ENCODE measurements around the gene THEM5.
"Not testable (repeated sequence)": the region's sequence is repeated elsewhere in the genome, so short reads cannot be mapped to it uniquely, and the experiment has no call there.

The THEM5 gene

GRCh38 chr1:151867765-151868411 is 14.4 kb upstream of the THEM5 start:
- DNase-seq (ENCODE audit: low read depth in 4 of 4, low spot score in 1 of 4): no peak

- no peak for DNase-seq (ENCODE audit: low read depth in 4 of 4, low spot score in 1 of 4)
Measured at GRCh38 chr1:151867321-151867720, 13.8 kb upstream of the THEM5 start.

GRCh38 chr1:151864411-151864810 is 10.9 kb upstream of the THEM5 start:
- DNase-seq (ENCODE audit: low read depth in 4 of 4, low spot score in 1 of 4): no peak

GRCh38 chr1:151862604-151863003 is 9.1 kb upstream of the THEM5 start:
- DNase-seq (ENCODE audit: low read depth in 4 of 4, low spot score in 1 of 4): no peak

- no peak for DNase-seq (ENCODE audit: low read depth in 4 of 4, low spot score in 1 of 4)
Measured at GRCh38 chr1:151860504-151861187, 7.1 kb upstream of the THEM5 start.

- DNase-seq (ENCODE audit: low read depth in 4 of 4, low spot score in 1 of 4): no peak
Measured at GRCh38 chr1:151859891-151860293, 6.4 kb upstream of the THEM5 start.

GRCh38 chr1:151858886-151859665 is 5.6 kb upstream of the THEM5 start:
- DNase-seq (ENCODE audit: low read depth in 4 of 4, low spot score in 1 of 4): no peak

GRCh38 chr1:151858030-151858746 is 4.7 kb upstream of the THEM5 start:
- DNase-seq (ENCODE audit: low read depth in 4 of 4, low spot score in 1 of 4): no peak

GRCh38 chr1:151855933-151856332 is 2.4 kb upstream of the THEM5 start:
- DNase-seq (ENCODE audit: low read depth in 4 of 4, low spot score in 1 of 4): no peak

GRCh38 chr1:151855516-151855915 is 2.0 kb upstream of the THEM5 start:
- DNase-seq (ENCODE audit: low read depth in 4 of 4, low spot score in 1 of 4): not testable (repeated sequence)

GRCh38 chr1:151854658-151855057 is 1.1 kb upstream of the THEM5 start:
- DNase-seq (ENCODE audit: low read depth in 4 of 4, low spot score in 1 of 4): no peak

GRCh38 chr1:151852733-151853132 is 779 bp downstream of the THEM5 start:
- no peak for DNase-seq (ENCODE audit: low read depth in 4 of 4, low spot score in 1 of 4)

GRCh38 chr1:151851886-151852285 is 1.6 kb downstream of the THEM5 start:
- no peak for DNase-seq (ENCODE audit: low read depth in 4 of 4, low spot score in 1 of 4)

- DNase-seq (ENCODE audit: low read depth in 4 of 4, low spot score in 1 of 4): no peak
Measured at GRCh38 chr1:151849871-151850270, 3.6 kb downstream of the THEM5 start.

- DNase-seq (ENCODE audit: low read depth in 4 of 4, low spot score in 1 of 4): no peak
Measured at GRCh38 chr1:151849126-151849525, 4.4 kb downstream of the THEM5 start.

- DNase-seq (ENCODE audit: low read depth in 4 of 4, low spot score in 1 of 4): no peak
Measured at GRCh38 chr1:151847867-151848596, 5.5 kb downstream of the THEM5 start.

GRCh38 chr1:151846686-151847237 is 6.8 kb downstream of the THEM5 start:
- DNase-seq (ENCODE audit: low read depth in 4 of 4, low spot score in 1 of 4): no peak

- DNase-seq (ENCODE audit: low read depth in 4 of 4, low spot score in 1 of 4): no peak
Measured at GRCh38 chr1:151846062-151846568, 7.4 kb downstream of the THEM5 start.

GRCh38 chr1:151843398-151843797 is 10.1 kb downstream of the THEM5 start:
- DNase-seq (ENCODE audit: low read depth in 4 of 4, low spot score in 1 of 4): no peak

- DNase-seq (ENCODE audit: low read depth in 4 of 4, low spot score in 1 of 4): no peak
Measured at GRCh38 chr1:151841141-151841540, 12.4 kb downstream of the THEM5 start.

All from stimulated activated CD4-positive, alpha-beta T cell treated with anti-CD3 and anti-CD28 coated beads, Interleukin-1b, Interleukin-23, amount 100 ng/mL, for 24 hours (primary cell).